ENCODE data around the gene TMX2. TPM values are rescaled to one million over a fixed set of nuclear protein-coding genes. Genes with fewer than 3 reads are reported as not detected.
"Not testable (repeated sequence)": the region's sequence is repeated elsewhere in the genome, so short reads cannot be mapped to it uniquely, and the experiment has no call there.

TMX2 gene
- total and polyA plus RNA-seq, 12 donors, result 47.0 to 210 (median 91.9) TPM

DNA sequence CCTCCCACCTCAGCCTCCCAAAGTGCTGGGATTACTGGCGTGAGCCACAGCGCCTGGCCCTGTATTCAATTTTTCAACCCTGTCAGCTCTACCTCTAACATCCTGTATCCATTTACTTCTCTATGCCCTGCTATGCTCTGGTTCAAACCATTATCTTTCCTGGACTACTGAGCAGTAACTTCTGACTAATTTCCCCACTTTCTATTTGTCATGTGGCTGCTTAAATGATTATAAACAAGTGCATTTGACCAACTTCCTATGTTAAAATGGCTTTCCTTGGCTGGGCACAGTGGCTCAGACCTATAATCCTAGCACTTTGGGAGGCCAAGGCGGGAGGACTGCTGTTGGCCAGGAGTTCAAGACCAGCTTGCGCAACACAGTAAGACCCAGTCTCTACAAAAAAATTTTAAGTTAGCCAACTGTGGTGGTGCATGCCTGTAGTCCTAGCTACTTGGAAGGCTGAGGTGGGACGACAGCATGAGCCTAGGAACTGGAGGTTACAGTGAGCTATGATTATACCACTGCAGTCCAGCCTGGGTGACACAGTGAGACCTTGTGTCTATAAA lies 2.5 kb upstream of the TMX2 start:
- H3K4me1 ChIP-seq (replicated peaks in 1 of 2), result peaks cover 11 to 35% of the 10 kb centered on the region in 2 donors
- TF ChIP-seq POLR2A (IDR thresholded peaks at IDR 0.05), result no peak
- TF ChIP-seq, protein P1, sequence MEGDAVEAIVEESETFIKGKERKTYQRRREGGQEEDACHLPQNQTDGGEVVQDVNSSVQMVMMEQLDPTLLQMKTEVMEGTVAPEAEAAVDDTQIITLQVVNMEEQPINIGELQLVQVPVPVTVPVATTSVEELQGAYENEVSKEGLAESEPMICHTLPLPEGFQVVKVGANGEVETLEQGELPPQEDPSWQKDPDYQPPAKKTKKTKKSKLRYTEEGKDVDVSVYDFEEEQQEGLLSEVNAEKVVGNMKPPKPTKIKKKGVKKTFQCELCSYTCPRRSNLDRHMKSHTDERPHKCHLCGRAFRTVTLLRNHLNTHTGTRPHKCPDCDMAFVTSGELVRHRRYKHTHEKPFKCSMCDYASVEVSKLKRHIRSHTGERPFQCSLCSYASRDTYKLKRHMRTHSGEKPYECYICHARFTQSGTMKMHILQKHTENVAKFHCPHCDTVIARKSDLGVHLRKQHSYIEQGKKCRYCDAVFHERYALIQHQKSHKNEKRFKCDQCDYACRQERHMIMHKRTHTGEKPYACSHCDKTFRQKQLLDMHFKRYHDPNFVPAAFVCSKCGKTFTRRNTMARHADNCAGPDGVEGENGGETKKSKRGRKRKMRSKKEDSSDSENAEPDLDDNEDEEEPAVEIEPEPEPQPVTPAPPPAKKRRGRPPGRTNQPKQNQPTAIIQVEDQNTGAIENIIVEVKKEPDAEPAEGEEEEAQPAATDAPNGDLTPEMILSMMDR (IDR thresholded peaks at IDR 0.05), result no peak
- no peaks in the 10 kb centered on the region for H3K27me3 ChIP-seq
- no peak overlapping the region for H3K4me3 ChIP-seq
- peaks cover 0 to 2% of the 10 kb centered on the region in 2 donors for H3K36me3 ChIP-seq (replicated peaks in 1 of 2)
- intact Hi-C loops (cut with DNase I), result no loop called here
- DNase-seq, result no peak
- H3K9me3 ChIP-seq (replicated peaks in 1 of 3), result no peaks in the 10 kb centered on the region
- H3K27ac ChIP-seq, result no peak overlapping the region
- WGBS, 4 donors, result 91 to 95% (median 94%) methylated on average over 5 of the region's 5 CpGs

DNA sequence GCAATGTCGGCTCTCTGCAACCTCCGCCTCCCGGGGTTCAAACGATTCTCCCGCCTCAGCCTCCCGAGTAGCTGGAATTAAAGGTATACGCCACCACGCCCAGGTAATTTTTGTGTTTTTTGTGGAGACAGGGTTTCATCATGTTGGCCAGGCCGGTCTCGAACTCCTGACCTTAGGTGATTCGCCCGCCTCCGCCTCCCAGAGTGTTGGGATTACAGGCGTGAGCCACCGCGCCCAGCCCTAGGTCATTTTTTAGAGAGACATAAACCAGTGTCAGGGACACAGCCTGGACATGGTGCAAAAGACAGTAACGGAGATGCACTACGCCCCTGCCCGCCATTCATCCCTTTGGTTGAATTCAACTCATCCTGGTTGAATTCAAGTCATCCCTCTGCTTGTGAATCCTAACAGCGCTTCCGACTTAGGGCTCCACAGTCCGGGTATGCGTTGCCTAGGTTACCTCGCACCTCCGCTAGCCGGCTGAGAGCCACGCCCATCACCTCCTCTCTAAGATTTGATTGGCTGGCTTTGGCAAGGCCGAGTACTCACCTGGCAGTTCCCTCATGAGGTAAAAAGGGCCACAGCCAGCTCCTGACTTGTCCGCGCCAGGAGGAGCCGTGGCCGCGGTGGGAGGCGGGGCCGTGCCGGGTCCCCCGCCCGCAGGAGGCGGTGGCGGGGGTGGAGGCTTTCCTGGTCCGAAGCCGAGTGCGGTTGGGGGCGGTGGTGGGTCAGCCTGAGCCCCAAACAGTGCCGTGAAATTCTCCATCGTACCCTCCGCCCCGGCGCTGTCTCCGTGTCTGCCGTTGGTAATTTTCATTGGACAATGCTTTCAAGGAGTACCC lies 758 bp upstream of the TMX2 start, which contains the start of gene MED19:
Gene MED19, minus strand, starts transcription at position 802 of the 842 bp plus-strand sequence. Its CDS starts 36 bp downstream, at position 766.
- Histone ChIP-seq H3K9me3 (replicated peaks in 1 of 3) (no peaks in the 10 kb centered on the region), H3K4me3 (peak within 1 kb of the TSS; percentile 83 to 97 (median 90)), H3K27ac (peak within 1 kb of the TSS; percentile 49 to 94 (median 86)), H3K4me1 (replicated peaks in 1 of 2) (peaks cover 11 to 38% of the 10 kb centered on the region in 2 donors), H3K36me3 (replicated peaks in 1 of 2) (no peaks in the 10 kb centered on the region), H3K27me3 (no peaks in the 10 kb centered on the region)
- peak; percentile 77 to 90 (median 85) for DNase-seq
- 4 to 13% (median 7%) methylated on average over 28 to 51 of the region's 51 CpGs for WGBS, 4 donors
- TF ChIP-seq POLR2A (IDR thresholded peaks at IDR 0.05), result peak; percentile 62 to 67
- TF ChIP-seq, protein P1 (IDR thresholded peaks at IDR 0.05), result no peak
- intact Hi-C loops (cut with DNase I), result no loop called here

DNA sequence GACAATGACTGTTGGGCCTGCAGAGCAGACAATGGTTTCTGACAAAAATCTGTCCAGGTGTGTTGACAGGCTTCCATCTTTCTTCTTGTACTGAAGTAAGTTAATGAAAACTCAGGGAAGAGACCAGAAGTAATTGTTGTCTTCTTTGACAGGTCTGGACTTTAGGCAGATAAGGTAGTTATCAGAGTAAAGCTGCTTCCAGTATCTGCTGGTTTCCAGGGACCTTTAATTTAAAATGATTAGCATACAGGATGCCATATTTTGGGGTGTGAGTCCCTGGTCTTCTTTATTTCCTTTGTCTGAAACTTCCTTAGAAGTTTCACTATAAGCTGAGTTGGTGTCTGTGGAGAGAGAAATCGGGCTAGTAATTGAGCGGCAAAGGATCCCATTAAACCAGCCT lies 1.4 kb downstream of the TMX2 start:
- TF ChIP-seq POLR2A (IDR thresholded peaks at IDR 0.05), result no peak
- TF ChIP-seq, protein P1 (IDR thresholded peaks at IDR 0.05), result no peak
- intact Hi-C loops (cut with DNase I), result no loop called here
- Histone ChIP-seq H3K36me3 (replicated peaks in 1 of 2) (no peaks in the 10 kb centered on the region), H3K27ac (no peak overlapping the region), H3K9me3 (replicated peaks in 1 of 3) (no peaks in the 10 kb centered on the region), H3K4me1 (replicated peaks in 1 of 2) (peaks cover 11 to 38% of the 10 kb centered on the region in 2 donors), H3K4me3 (peak overlapping the region in 1 of 4 donors; percentile 86), H3K27me3 (no peaks in the 10 kb centered on the region)
- DNase-seq, result no peak
- 87 to 95% (median 92%) methylated on average over 2 of the region's 2 CpGs for WGBS, 4 donors

DNA sequence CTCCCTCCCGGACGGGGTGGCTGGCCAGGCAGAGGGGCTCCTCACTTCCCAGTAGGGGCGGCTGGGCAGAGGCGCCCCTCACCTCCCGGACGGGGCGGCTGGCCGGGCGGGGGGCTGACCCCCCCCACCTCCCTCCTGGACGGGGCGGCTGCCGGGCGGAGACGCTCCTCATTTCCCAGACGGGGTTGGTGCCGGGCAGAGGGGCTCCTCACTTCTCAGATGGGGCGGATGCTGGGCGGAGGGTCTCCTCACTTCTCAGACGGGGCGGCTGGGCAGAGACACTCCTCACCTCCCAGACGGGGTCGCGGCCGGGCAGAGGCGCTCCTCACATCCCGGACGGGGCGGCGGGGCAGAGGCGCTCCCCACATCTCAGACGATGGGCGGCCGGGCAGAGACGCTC lies 4.3 kb downstream of the TMX2 start:
- 94 to 97% methylated on average over 10 to 26 of the region's 34 CpGs; no CpG with 5 or more reads in 2 of the 4 donors for WGBS, 4 donors
- H3K27ac ChIP-seq; H3K27me3 ChIP-seq; intact Hi-C loops (cut with DNase I); H3K4me3 ChIP-seq; DNase-seq; H3K36me3 ChIP-seq (replicated peaks in 1 of 2); H3K9me3 ChIP-seq (replicated peaks in 1 of 3): not testable (repeated sequence)
- peaks cover 6 to 23% of the 10 kb centered on the region in 2 donors for H3K4me1 ChIP-seq (replicated peaks in 1 of 2)

Measured in adrenal gland (tissue), 12 donors.